ENCODE data around the gene RSL1D1. TPM values are rescaled to one million over a fixed set of nuclear protein-coding genes. Genes with fewer than 3 reads are reported as not detected.

RSL1D1 gene
- total RNA-seq, 2 donors from 2014 or later = 148 to 162 TPM

GRCh38 chr16:11844499-11844898, 6.8 kb downstream of the RSL1D1 start:
- Histone ChIP-seq H3K4me1 (ENCODE audit: control insufficient read depth, insufficient read depth, low read length) (no peaks in the 10 kb centered on the region), H3K27ac (ENCODE audit: low read depth, low read length) (no peak overlapping the region), H3K4me3 (ENCODE audit: low read length) (no peak overlapping the region), H3K9me3 (ENCODE audit: control insufficient read depth, low read length) (no peaks in the 10 kb centered on the region), H3K36me3 (ENCODE audit: control insufficient read depth, insufficient read depth, low read length) (peaks cover 90% of the 10 kb centered on the region), H3K9ac (ENCODE audit: extremely low read depth, low read length, poor library complexity, severe bottlenecking) (no peak overlapping the region), H3K27me3 (ENCODE audit: control insufficient read depth, insufficient read depth, low read length, poor library complexity, severe bottlenecking) (no peaks in the 10 kb centered on the region)
- TF ChIP-seq, protein P1, sequence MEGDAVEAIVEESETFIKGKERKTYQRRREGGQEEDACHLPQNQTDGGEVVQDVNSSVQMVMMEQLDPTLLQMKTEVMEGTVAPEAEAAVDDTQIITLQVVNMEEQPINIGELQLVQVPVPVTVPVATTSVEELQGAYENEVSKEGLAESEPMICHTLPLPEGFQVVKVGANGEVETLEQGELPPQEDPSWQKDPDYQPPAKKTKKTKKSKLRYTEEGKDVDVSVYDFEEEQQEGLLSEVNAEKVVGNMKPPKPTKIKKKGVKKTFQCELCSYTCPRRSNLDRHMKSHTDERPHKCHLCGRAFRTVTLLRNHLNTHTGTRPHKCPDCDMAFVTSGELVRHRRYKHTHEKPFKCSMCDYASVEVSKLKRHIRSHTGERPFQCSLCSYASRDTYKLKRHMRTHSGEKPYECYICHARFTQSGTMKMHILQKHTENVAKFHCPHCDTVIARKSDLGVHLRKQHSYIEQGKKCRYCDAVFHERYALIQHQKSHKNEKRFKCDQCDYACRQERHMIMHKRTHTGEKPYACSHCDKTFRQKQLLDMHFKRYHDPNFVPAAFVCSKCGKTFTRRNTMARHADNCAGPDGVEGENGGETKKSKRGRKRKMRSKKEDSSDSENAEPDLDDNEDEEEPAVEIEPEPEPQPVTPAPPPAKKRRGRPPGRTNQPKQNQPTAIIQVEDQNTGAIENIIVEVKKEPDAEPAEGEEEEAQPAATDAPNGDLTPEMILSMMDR (conservative IDR thresholded peaks at IDR 0.05) = no peak
- Mint-ChIP-seq H3K36me3 (ENCODE audit: low read depth) (peaks cover 82% of the 10 kb centered on the region), H3K4me1 (no peaks in the 10 kb centered on the region), H3K9me3 (no peaks in the 10 kb centered on the region), H3K27ac (no peak overlapping the region), H3K4me3 (no peak overlapping the region), H3K27me3 (ENCODE audit: insufficient read depth) (no peaks in the 10 kb centered on the region)
- WGBS, 2 experiments (ENCODE audit: insufficient coverage in 1 of 2, insufficient read length in 1 of 2) = 92 to 96% methylated on average over 4 of the region's 4 CpGs
- DNase-seq = no peak

DNA sequence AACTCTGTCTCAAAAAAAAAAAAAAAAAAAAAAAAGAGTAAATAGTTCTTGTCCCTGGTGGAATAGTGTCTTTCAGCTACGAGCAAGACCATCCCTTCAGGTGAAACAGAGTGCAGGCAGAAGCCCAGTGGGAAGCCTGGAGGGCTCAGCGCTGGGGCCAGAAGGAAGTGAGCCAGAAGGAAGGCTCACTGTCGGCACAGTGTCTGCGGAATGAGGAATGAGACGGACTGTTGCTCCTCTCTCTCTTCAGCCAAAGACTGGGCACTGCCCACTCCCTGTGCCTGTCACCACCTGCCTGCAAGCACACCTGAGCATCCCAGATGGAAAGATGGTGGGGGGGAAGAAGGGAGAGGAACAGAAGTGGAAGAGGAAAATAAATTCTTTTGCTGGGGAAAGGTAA, 7.5 kb downstream of the RSL1D1 start:
- H3K36me3 Mint-ChIP-seq (ENCODE audit: low read depth) = peaks cover 83% of the 10 kb centered on the region
- Histone ChIP-seq H3K27ac (ENCODE audit: low read depth, low read length) (no peak overlapping the region), H3K27me3 (ENCODE audit: control insufficient read depth, insufficient read depth, low read length, poor library complexity, severe bottlenecking) (no peaks in the 10 kb centered on the region), H3K36me3 (ENCODE audit: control insufficient read depth, insufficient read depth, low read length) (peaks cover 90% of the 10 kb centered on the region), H3K4me3 (ENCODE audit: low read length) (no peak overlapping the region), H3K9me3 (ENCODE audit: control insufficient read depth, low read length) (no peaks in the 10 kb centered on the region), H3K9ac (ENCODE audit: extremely low read depth, low read length, poor library complexity, severe bottlenecking) (no peak overlapping the region), H3K4me1 (ENCODE audit: control insufficient read depth, insufficient read depth, low read length) (no peaks in the 10 kb centered on the region)
- no peak for DNase-seq
- H3K9me3 Mint-ChIP-seq = no peaks in the 10 kb centered on the region
- TF ChIP-seq, protein P1 (conservative IDR thresholded peaks at IDR 0.05) = no peak
- H3K4me1 Mint-ChIP-seq = no peaks in the 10 kb centered on the region
- H3K27ac Mint-ChIP-seq = no peak overlapping the region
- H3K27me3 Mint-ChIP-seq (ENCODE audit: insufficient read depth) = no peaks in the 10 kb centered on the region
- no peak overlapping the region for H3K4me3 Mint-ChIP-seq
- WGBS, 2 experiments (ENCODE audit: insufficient coverage in 1 of 2, insufficient read length in 1 of 2) = 95 to 100% methylated on average over 4 to 5 of the region's 5 CpGs

- peaks cover 90% of the 10 kb centered on the region for H3K36me3 ChIP-seq (ENCODE audit: control insufficient read depth, insufficient read depth, low read length)
- no peaks in the 10 kb centered on the region for H3K4me1 ChIP-seq (ENCODE audit: control insufficient read depth, insufficient read depth, low read length)
- no peak overlapping the region for H3K27ac Mint-ChIP-seq
- H3K36me3 Mint-ChIP-seq (ENCODE audit: low read depth) = peaks cover 84% of the 10 kb centered on the region
- TF ChIP-seq, protein P1 (conservative IDR thresholded peaks at IDR 0.05) = no peak
- WGBS, 2 experiments (ENCODE audit: insufficient coverage in 1 of 2, insufficient read length in 1 of 2) = 94 to 97% methylated on average over 10 to 11 of the region's 11 CpGs
- no peaks in the 10 kb centered on the region for H3K9me3 Mint-ChIP-seq
- no peaks in the 10 kb centered on the region for H3K9me3 ChIP-seq (ENCODE audit: control insufficient read depth, low read length)
- H3K27ac ChIP-seq (ENCODE audit: low read depth, low read length) = no peak overlapping the region
- no peak overlapping the region for H3K9ac ChIP-seq (ENCODE audit: extremely low read depth, low read length, poor library complexity, severe bottlenecking)
- no peaks in the 10 kb centered on the region for H3K4me1 Mint-ChIP-seq
- H3K4me3 ChIP-seq (ENCODE audit: low read length) = no peak overlapping the region
- no peaks in the 10 kb centered on the region for H3K27me3 Mint-ChIP-seq (ENCODE audit: insufficient read depth)
- DNase-seq = no peak
- H3K4me3 Mint-ChIP-seq = no peak overlapping the region
- no peaks in the 10 kb centered on the region for H3K27me3 ChIP-seq (ENCODE audit: control insufficient read depth, insufficient read depth, low read length, poor library complexity, severe bottlenecking)
These were observed 8.1 kb downstream of the RSL1D1 start for GRCh38 chr16:11843206-11843605.

Measured in endodermal cell (in vitro differentiated cells).